Measurements from ENCODE around the gene OSCP1. TPM values are rescaled to one million over a fixed set of nuclear protein-coding genes. Genes with fewer than 3 reads are reported as not detected.

OSCP1 gene
- total RNA-seq, 1 donor from 2014 or later = 6.3 TPM

GRCh38 chr1:36466370-36467026 is 16.2 kb upstream of the OSCP1 start:
- no peaks in the 10 kb centered on the region for H3K36me3 Mint-ChIP-seq (ENCODE audit: unreplicated experiment)
- no peak overlapping the region for H3K4me3 Mint-ChIP-seq (ENCODE audit: unreplicated experiment)
- no peak overlapping the region for H3K27ac Mint-ChIP-seq (ENCODE audit: unreplicated experiment)
- peaks cover 3% of the 10 kb centered on the region for H3K4me1 Mint-ChIP-seq (ENCODE audit: low read depth, unreplicated experiment)
- peaks cover 7% of the 10 kb centered on the region for H3K27me3 Mint-ChIP-seq (ENCODE audit: unreplicated experiment)
- H3K9me3 Mint-ChIP-seq (ENCODE audit: unreplicated experiment) = no peaks in the 10 kb centered on the region
- no peak for DNase-seq
- no peak for TF ChIP-seq CTCF (IDR thresholded peaks at IDR 0.05; ENCODE audit: partially characterized antibody, unreplicated experiment)

- TF ChIP-seq CTCF (IDR thresholded peaks at IDR 0.05; ENCODE audit: partially characterized antibody, unreplicated experiment) = no peak
- Mint-ChIP-seq H3K27ac (ENCODE audit: unreplicated experiment) (no peak overlapping the region), H3K9me3 (ENCODE audit: unreplicated experiment) (no peaks in the 10 kb centered on the region), H3K4me1 (ENCODE audit: low read depth, unreplicated experiment) (peaks cover 3% of the 10 kb centered on the region), H3K36me3 (ENCODE audit: unreplicated experiment) (no peaks in the 10 kb centered on the region), H3K4me3 (ENCODE audit: unreplicated experiment) (no peak overlapping the region), H3K27me3 (ENCODE audit: unreplicated experiment) (peaks cover 7% of the 10 kb centered on the region)
- no peak for DNase-seq
Observed at GRCh38 chr1:36465731-36466369, 15.6 kb upstream of the OSCP1 start.

GRCh38 chr1:36464605-36465393 is 14.5 kb upstream of the OSCP1 start:
- no peak for TF ChIP-seq CTCF (IDR thresholded peaks at IDR 0.05; ENCODE audit: partially characterized antibody, unreplicated experiment)
- Mint-ChIP-seq H3K36me3 (ENCODE audit: unreplicated experiment) (no peaks in the 10 kb centered on the region), H3K27me3 (ENCODE audit: unreplicated experiment) (peaks cover 7% of the 10 kb centered on the region), H3K9me3 (ENCODE audit: unreplicated experiment) (no peaks in the 10 kb centered on the region), H3K27ac (ENCODE audit: unreplicated experiment) (peak overlapping the region; percentile 93), H3K4me3 (ENCODE audit: unreplicated experiment) (peak overlapping the region; percentile 98), H3K4me1 (ENCODE audit: low read depth, unreplicated experiment) (peaks cover 3% of the 10 kb centered on the region)
- DNase-seq = no peak

- Mint-ChIP-seq H3K27ac (ENCODE audit: unreplicated experiment) (peak within 1 kb of the TSS; percentile 93), H3K36me3 (ENCODE audit: unreplicated experiment) (no peaks in the 10 kb centered on the region), H3K27me3 (ENCODE audit: unreplicated experiment) (peaks cover 6% of the 10 kb centered on the region), H3K4me3 (ENCODE audit: unreplicated experiment) (peak within 1 kb of the TSS; percentile 98), H3K9me3 (ENCODE audit: unreplicated experiment) (no peaks in the 10 kb centered on the region), H3K4me1 (ENCODE audit: low read depth, unreplicated experiment) (peaks cover 3% of the 10 kb centered on the region)
- TF ChIP-seq CTCF (IDR thresholded peaks at IDR 0.05; ENCODE audit: partially characterized antibody, unreplicated experiment) = no peak
- peak; percentile 95 for DNase-seq
Observed at GRCh38 chr1:36463803-36464604, 13.8 kb upstream of the OSCP1 start, which contains the start of gene MRPS15. Gene MRPS15, minus strand, starts transcription at chr1:36464384. Its CDS starts 109 bp downstream, at chr1:36464275.
